ENCODE data around the gene FRMD4B. TPM values are rescaled to one million over a fixed set of nuclear protein-coding genes. Genes with fewer than 3 reads are reported as not detected.
A peak's percentile ranks its signal among the peaks of the same experiment; 100 is the strongest.

The FRMD4B gene
- total RNA-seq, 4 donors from 2014 or later, result 37.5 to 66.2 (median 62.5) TPM

DNA sequence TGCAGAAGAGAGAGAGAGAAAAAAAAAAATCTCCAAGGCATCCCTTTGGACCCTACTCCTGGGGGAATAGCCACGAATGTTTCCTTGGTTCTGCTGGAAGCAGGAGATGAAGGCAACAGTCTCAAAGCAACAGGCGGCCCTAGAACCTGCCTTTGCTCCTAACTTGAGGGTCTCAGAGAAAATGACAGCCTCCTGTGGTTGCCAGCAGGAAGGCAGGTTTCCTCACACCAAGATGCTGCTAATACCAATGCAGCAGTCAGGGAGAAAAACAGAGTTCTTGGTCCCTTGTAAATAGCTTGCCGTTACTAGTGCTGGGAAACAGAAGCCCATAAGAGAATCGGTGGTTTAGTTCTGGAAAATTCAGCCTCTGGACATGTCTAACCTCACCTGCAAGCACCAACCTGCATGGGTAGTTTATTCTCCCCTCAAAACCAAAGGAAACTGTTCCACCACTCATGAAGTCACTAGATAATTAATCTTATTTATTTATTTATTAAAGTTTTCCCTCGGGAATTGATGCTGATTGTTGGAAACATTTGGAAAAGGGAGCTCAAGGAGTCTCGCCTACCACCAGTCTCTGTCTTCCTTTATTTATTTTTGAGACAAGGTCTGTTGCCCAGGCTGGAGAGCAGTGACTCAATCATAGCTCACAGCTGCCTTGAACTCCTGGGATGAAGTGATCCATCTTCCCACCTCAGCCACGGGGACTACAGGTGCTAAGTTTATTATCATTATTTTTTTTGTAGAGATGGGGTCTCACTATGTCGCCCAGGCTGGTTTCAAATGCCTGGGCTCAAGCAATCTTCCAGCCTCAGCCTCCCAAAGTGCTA, 883 bp upstream of the FRMD4B start:
- no peak for DNase-seq
- Histone ChIP-seq H3K27ac (peak overlapping the region in 2 of 4 donors; percentile 67 to 69), H3K36me3 (no peaks in the 10 kb centered on the region), H3K27me3 (peaks cover 0 to 30% (median 0%) of the 10 kb centered on the region in 4 donors), H3K4me1 (peaks cover 4 to 34% (median 18%) of the 10 kb centered on the region in 3 donors), H3K4me3 (peak overlapping the region; percentile 46 to 78 (median 60)), H3K9me3 (no peaks in the 10 kb centered on the region)
- TF ChIP-seq, protein P1, sequence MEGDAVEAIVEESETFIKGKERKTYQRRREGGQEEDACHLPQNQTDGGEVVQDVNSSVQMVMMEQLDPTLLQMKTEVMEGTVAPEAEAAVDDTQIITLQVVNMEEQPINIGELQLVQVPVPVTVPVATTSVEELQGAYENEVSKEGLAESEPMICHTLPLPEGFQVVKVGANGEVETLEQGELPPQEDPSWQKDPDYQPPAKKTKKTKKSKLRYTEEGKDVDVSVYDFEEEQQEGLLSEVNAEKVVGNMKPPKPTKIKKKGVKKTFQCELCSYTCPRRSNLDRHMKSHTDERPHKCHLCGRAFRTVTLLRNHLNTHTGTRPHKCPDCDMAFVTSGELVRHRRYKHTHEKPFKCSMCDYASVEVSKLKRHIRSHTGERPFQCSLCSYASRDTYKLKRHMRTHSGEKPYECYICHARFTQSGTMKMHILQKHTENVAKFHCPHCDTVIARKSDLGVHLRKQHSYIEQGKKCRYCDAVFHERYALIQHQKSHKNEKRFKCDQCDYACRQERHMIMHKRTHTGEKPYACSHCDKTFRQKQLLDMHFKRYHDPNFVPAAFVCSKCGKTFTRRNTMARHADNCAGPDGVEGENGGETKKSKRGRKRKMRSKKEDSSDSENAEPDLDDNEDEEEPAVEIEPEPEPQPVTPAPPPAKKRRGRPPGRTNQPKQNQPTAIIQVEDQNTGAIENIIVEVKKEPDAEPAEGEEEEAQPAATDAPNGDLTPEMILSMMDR (IDR thresholded peaks at IDR 0.05), result no peak
- TF ChIP-seq POLR2A (IDR thresholded peaks at IDR 0.05), result no peak
- WGBS, 2 donors, result 20 to 27% methylated on average over 6 to 8 of the region's 8 CpGs
- intact Hi-C loops (cut with DNase I), result no loop called here

DNA sequence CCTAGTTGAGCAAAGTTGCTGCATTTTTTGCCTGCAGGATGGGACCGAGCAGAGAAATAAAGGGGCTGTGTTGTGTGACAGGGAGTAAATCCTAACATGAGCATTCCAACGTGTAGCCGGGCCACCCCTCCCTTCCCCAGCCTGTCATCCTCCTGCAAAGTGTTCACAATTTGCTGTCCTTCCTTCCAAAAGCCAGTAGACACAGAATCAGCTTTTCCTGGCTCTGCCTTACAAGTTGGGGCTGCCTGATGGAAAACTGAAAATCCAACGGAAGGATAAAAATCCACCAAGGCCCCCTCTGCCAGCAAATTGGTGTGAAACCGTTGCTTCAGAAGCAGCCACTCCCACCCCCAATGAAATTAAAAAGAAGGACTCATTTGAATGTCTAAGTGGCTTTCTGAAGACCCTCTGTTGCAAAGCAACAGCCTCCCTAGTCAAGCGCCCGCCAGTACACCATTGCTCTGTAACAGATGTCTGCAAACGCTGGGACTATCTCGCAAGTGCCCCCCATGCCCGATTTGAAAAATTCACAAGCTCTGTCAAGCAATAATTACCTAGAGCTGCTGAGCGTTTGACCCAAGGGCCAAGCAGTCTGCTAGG, 665 bp downstream of the FRMD4B start:
- no peak for TF ChIP-seq POLR2A (IDR thresholded peaks at IDR 0.05)
- TF ChIP-seq, protein P1 (IDR thresholded peaks at IDR 0.05), result no peak
- intact Hi-C loops (cut with DNase I), result no loop called here
- WGBS, 2 donors, result 31 to 49% methylated on average over 3 to 11 of the region's 11 CpGs
- no peak for DNase-seq
- Histone ChIP-seq H3K4me1 (peaks cover 4 to 33% (median 18%) of the 10 kb centered on the region in 3 donors), H3K4me3 (peak overlapping the region; percentile 46 to 78 (median 60)), H3K9me3 (no peaks in the 10 kb centered on the region), H3K27ac (peak overlapping the region in 3 of 4 donors; percentile 67 to 78 (median 69)), H3K36me3 (no peaks in the 10 kb centered on the region), H3K27me3 (peaks cover 0 to 30% (median 0%) of the 10 kb centered on the region in 4 donors)

GRCh38 chr3:69384326-69384725, 1.6 kb downstream of the FRMD4B start:
- Histone ChIP-seq H3K4me1 (peaks cover 4 to 32% (median 18%) of the 10 kb centered on the region in 3 donors), H3K36me3 (no peaks in the 10 kb centered on the region), H3K9me3 (no peaks in the 10 kb centered on the region), H3K27ac (peak overlapping the region in 1 of 4 donors; percentile 25), H3K27me3 (peaks cover 0 to 29% (median 0%) of the 10 kb centered on the region in 4 donors), H3K4me3 (peak overlapping the region in 2 of 4 donors; percentile 29 to 62)
- TF ChIP-seq POLR2A (IDR thresholded peaks at IDR 0.05), result no peak
- no peak for DNase-seq
- WGBS, 2 donors, result 67 to 90% methylated on average over 1 of the region's 1 CpG
- intact Hi-C loops (cut with DNase I), result no loop called here

- H3K4me1 ChIP-seq, result peaks cover 0 to 10% (median 0%) of the 10 kb centered on the region in 3 donors
- H3K27ac ChIP-seq, result no peak overlapping the region
- H3K9me3 ChIP-seq, result no peaks in the 10 kb centered on the region
- no peak overlapping the region for H3K4me3 ChIP-seq
- 60 to 68% methylated on average over 3 of the region's 3 CpGs for WGBS, 2 donors
- TF ChIP-seq, protein P1 (IDR thresholded peaks at IDR 0.05), result no peak
- no peak for TF ChIP-seq POLR2A (IDR thresholded peaks at IDR 0.05)
- no peak for DNase-seq
- H3K36me3 ChIP-seq, result no peaks in the 10 kb centered on the region
- intact Hi-C loops (cut with DNase I), result no loop called here
- H3K27me3 ChIP-seq, result no peaks in the 10 kb centered on the region
Measured at GRCh38 chr3:69379661-69380060, 6.2 kb downstream of the FRMD4B start.

DNA sequence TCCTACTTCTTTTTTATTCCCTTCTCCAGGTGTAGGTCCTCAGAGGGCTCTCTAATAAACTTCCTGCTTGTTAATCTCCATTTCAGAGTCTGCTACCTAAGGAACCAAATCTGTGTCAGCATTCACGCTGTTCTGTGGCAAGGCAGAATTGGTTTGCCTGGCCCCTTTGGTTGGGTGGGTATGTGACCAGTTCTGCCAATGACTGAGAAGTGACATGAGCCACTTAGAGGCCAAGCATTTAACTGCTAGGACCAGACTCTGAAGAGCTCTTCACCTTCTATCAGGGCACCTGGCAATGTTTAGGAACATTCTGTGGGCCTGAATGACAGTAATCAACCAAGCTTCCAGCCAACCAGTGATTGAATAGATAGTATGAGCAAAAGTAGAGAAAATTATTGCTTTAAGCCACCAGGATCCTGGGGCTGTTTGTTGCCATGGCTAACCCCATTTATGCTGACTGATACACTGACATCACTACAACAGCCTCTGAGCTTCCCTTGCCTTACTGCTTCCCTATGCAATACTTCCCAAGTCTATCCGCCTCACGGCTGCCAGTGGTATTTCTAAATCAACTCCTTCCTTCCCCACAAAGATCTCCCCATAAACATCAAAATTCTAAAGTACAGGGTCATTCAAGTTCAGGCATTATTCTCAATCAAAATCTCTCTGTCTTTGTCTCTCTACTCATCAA, 7.6 kb downstream of the FRMD4B start:
- Histone ChIP-seq H3K27ac (no peak overlapping the region), H3K27me3 (no peaks in the 10 kb centered on the region), H3K9me3 (no peaks in the 10 kb centered on the region), H3K36me3 (no peaks in the 10 kb centered on the region), H3K4me1 (peaks cover 0 to 7% (median 0%) of the 10 kb centered on the region in 3 donors), H3K4me3 (no peak overlapping the region)
- 67 to 94% methylated on average over 3 of the region's 3 CpGs for WGBS, 2 donors
- no peak for DNase-seq
- no peak for TF ChIP-seq POLR2A (IDR thresholded peaks at IDR 0.05)
- TF ChIP-seq, protein P1 (IDR thresholded peaks at IDR 0.05), result no peak
- intact Hi-C loops (cut with DNase I), result no loop called here
